GM04503 (cell line): ENCODE data around the gene ABHD2.
"Not testable (repeated sequence)": the region's sequence is repeated elsewhere in the genome, so short reads cannot be mapped to it uniquely, and the experiment has no call there.

Experiments used
- DNase-seq: peaks from one replicate; pipeline ENCODE4 v3.0.0-alpha.2; 2012; ENCODE audit warnings: low read depth

Gene ABHD2

GRCh38 chr15:89087830-89088604 is at the start of gene ABHD2:
ABHD2 (plus strand) TSS chr15:89088456; CDS start chr15:89116328, 27,872 bp downstream.
- peak; percentile 100 for DNase-seq

- no peak for DNase-seq
These were observed 49.1 kb upstream of the ABHD2 start for GRCh38 chr15:89039142-89039541.

GRCh38 chr15:89041507-89041906 is 46.7 kb upstream of the ABHD2 start:
- no peak for DNase-seq

- no peak for DNase-seq
These were observed 45.9 kb upstream of the ABHD2 start for GRCh38 chr15:89042387-89042786.

GRCh38 chr15:89043031-89044002 is 44.9 kb upstream of the ABHD2 start:
- no peak for DNase-seq

GRCh38 chr15:89049016-89049666 is 39.1 kb upstream of the ABHD2 start:
- DNase-seq, result not testable (repeated sequence)

- peak; percentile 96 for DNase-seq
These were observed 36.4 kb upstream of the ABHD2 start for GRCh38 chr15:89051875-89052274.

- peak; percentile 97 for DNase-seq
These were observed 35.8 kb upstream of the ABHD2 start for GRCh38 chr15:89052474-89052873.

- no peak for DNase-seq
These were observed 33.4 kb upstream of the ABHD2 start for GRCh38 chr15:89054873-89055272.

GRCh38 chr15:89057506-89058133 is 30.6 kb upstream of the ABHD2 start:
- DNase-seq, result no peak

- no peak for DNase-seq
These were observed 29.9 kb upstream of the ABHD2 start for GRCh38 chr15:89058376-89058775.

- no peak for DNase-seq
These were observed 29.3 kb upstream of the ABHD2 start for GRCh38 chr15:89058876-89059405.

- DNase-seq, result no peak
These were observed 22.0 kb upstream of the ABHD2 start for GRCh38 chr15:89066280-89066679.

- DNase-seq, result no peak
These were observed 20.5 kb upstream of the ABHD2 start for GRCh38 chr15:89067751-89068150.

- peak; percentile 85 for DNase-seq
These were observed 19.9 kb upstream of the ABHD2 start for GRCh38 chr15:89068325-89068784.

GRCh38 chr15:89070197-89071124 is 17.8 kb upstream of the ABHD2 start:
- no peak for DNase-seq

- no peak for DNase-seq
These were observed 16.8 kb upstream of the ABHD2 start for GRCh38 chr15:89071471-89071870.

- no peak for DNase-seq
These were observed 15.9 kb upstream of the ABHD2 start for GRCh38 chr15:89072277-89072869.

- no peak for DNase-seq
These were observed 13.7 kb upstream of the ABHD2 start for GRCh38 chr15:89074402-89075012.
